ENCODE measurements around the gene HNRNPUL1.
A peak's percentile ranks its signal among the peaks of the same experiment; 100 is the strongest.

Gene HNRNPUL1

DNA sequence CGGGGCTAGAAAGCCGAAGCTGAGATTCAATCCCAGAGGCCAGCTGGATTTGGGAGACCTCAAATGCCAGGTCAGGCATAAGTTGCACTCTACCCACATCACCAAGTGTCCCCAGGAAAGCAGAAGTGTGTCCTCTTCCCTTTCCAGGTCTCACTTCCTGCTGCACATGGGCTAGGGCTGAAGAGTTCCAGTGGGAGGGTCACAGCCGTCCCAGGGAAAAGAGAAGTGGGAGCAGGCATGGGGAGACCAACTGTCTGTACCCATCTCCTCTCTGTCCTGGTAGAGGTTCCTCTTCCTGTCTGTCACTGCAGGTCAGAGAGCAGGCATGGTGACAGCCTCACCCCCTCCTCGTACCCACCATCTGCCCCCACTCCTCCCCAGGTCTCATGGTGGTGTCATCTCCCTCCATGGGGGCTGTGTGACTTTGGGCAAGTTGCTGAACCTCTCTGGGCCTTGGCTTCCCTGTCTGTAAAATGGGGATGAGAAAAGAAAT lies 30.4 kb upstream of the HNRNPUL1 start:
- DNase-seq (ENCODE audit: extremely low read depth in 1 of 2, low read depth in 1 of 2) = no peak

- DNase-seq (ENCODE audit: extremely low read depth in 1 of 2, low read depth in 1 of 2) = no peak
Observed at GRCh38 chr19:41234512-41235168, 29.5 kb upstream of the HNRNPUL1 start.

- no peak for DNase-seq (ENCODE audit: extremely low read depth in 1 of 2, low read depth in 1 of 2)
Observed at GRCh38 chr19:41235480-41235879, 28.7 kb upstream of the HNRNPUL1 start.

GRCh38 chr19:41238244-41238643 lies 25.9 kb upstream of the HNRNPUL1 start:
- no peak for DNase-seq (ENCODE audit: extremely low read depth in 1 of 2, low read depth in 1 of 2)

GRCh38 chr19:41239363-41239762 lies 24.8 kb upstream of the HNRNPUL1 start:
- no peak for DNase-seq (ENCODE audit: extremely low read depth in 1 of 2, low read depth in 1 of 2)

DNA sequence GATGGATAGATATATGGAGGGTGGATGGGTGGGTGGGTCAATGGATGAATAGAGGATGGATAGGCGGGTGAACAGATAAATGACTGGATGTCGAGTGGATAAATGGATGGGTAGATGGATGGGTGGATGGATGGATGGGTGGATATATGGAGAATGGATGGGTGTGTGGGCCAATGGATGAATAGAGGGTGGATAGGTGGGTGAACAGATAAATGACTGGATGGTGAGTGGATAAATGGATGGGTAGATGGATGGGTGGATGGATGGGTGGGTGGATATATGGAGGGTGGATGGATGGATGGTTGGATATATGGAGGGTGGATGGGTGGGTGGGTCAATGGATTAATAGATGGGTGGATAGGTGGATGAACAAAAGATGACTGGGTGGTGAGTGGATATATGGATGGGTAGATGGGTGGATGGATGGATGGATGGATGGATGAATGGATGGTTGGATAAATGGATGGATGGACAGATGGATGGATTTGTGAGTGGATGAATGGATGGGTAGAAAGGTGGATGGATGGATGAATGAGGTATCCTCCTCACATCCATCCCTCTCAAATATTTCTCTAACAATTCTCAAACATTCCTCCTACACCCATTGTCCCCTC lies 24.1 kb upstream of the HNRNPUL1 start:
- DNase-seq (ENCODE audit: extremely low read depth in 1 of 2, low read depth in 1 of 2) = no peak

DNA sequence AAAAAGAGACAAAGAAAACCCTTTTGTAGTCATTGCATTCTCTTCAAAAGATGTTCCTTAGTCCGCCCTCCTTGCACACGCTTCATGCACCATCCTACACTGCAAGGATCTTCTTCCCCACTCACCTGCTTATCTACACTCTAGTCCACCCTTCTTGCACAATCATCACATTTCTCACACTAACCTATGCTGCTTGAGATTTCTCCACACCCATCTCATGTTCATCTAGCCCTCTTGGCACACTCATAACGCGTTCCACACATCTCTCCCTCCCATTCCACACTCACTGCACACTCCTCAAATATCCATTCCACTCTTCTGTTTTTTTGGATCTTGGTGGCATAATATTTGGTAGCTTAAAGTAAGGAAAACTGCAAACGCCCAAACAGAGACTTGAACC lies 22.3 kb upstream of the HNRNPUL1 start:
- no peak for DNase-seq (ENCODE audit: extremely low read depth in 1 of 2, low read depth in 1 of 2)

- DNase-seq (ENCODE audit: extremely low read depth in 1 of 2, low read depth in 1 of 2) = no peak
Observed at GRCh38 chr19:41244117-41244516, 20.1 kb upstream of the HNRNPUL1 start.

GRCh38 chr19:41245843-41246242 lies 18.3 kb upstream of the HNRNPUL1 start:
- DNase-seq (ENCODE audit: extremely low read depth in 1 of 2, low read depth in 1 of 2) = no peak

DNA sequence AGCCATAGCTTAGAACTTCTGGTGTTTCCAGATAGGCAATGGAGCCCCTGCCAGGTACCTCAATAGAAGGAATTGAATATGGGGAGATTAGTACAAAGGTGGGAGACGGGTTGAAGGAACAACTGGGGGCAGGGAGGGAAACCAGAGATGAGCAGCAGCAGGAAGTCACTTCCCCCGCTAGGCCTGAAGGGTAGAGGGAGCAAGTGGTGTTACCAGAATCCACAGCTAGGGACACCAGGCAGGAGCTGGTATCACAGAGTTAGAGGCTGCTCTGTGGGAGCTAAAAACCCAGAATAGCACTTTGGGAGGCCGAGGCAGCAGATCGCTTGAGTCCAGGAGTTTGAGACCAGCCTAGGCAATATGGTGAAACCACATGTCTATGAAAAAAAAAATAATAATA lies 15.3 kb upstream of the HNRNPUL1 start:
- no peak for DNase-seq (ENCODE audit: extremely low read depth in 1 of 2, low read depth in 1 of 2)

- no peak for DNase-seq (ENCODE audit: extremely low read depth in 1 of 2, low read depth in 1 of 2)
Observed at GRCh38 chr19:41249707-41250423, 14.3 kb upstream of the HNRNPUL1 start.

- DNase-seq (ENCODE audit: extremely low read depth in 1 of 2, low read depth in 1 of 2) = no peak
Observed at GRCh38 chr19:41253660-41254059, 10.5 kb upstream of the HNRNPUL1 start.

GRCh38 chr19:41255171-41255570 lies 9.0 kb upstream of the HNRNPUL1 start:
- no peak for DNase-seq (ENCODE audit: extremely low read depth in 1 of 2, low read depth in 1 of 2)

DNA sequence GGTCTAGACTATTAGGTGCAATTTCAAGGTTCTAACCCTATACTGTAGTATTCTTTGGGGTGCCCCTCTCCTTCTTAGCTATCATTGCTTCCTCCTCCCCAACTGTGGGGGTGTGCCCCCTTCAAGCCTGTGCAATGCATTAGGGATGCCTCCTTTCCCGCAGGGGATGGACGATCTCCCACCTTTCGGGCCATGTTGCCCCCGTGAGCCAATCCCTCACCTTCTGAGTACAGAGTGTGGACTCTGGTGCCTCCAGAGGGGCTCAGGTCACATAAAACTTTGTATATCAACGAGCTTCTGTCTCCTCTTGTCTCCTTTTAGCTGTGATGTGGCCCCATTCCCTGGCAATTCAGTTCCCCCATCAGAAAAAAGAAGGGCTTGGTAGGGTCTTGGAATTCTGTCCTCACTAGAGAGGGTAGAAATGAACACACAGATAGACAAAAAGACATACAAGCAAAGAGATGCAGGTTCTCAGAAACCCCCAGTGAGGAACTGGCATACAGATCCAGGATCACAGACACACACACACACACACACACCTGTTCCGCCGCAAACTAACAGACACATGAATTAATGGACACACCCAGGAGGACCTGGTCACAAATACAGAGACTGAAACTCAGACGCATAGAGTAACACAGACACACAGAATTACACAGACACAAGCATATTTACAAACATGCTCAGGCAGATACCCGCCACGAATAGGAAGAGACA lies 2.5 kb upstream of the HNRNPUL1 start:
- DNase-seq (ENCODE audit: extremely low read depth in 1 of 2, low read depth in 1 of 2) = no peak

GRCh38 chr19:41263042-41263849 lies 926 bp upstream of the HNRNPUL1 start:
- DNase-seq (ENCODE audit: extremely low read depth in 1 of 2, low read depth in 1 of 2) = peak; percentile 52 to 88

GRCh38 chr19:41264581-41265394 lies 616 bp downstream of the HNRNPUL1 start:
- DNase-seq (ENCODE audit: extremely low read depth in 1 of 2, low read depth in 1 of 2) = peak; percentile 38 to 62

- no peak for DNase-seq (ENCODE audit: extremely low read depth in 1 of 2, low read depth in 1 of 2)
Observed at GRCh38 chr19:41265395-41266153, 1.4 kb downstream of the HNRNPUL1 start.

DNA sequence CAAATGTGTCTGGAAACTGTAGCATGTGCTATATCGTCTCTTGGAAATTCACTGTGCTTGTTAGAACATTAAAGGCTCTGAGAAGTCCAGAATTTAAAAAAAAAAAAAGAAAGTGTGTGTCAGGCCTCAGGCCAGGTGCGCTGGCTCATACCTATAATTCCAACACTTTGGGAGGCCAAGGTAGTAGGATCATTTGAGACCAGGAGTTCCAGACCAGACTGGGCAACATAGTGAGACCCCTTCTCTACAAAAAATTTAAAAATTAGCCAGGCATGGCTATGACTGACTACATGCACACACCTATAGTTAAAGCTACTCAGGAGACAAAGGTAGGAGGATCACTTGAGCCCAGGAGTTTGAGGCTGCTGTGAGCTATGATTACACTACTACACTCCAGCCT lies 4.9 kb downstream of the HNRNPUL1 start:
- DNase-seq (ENCODE audit: extremely low read depth in 1 of 2, low read depth in 1 of 2) = no peak

GRCh38 chr19:41269571-41269970 lies 5.4 kb downstream of the HNRNPUL1 start:
- DNase-seq (ENCODE audit: extremely low read depth in 1 of 2, low read depth in 1 of 2) = no peak

Measured in stimulated activated CD8-positive, alpha-beta memory T cell treated with anti-CD3 and anti-CD28 coated beads, Interleukin-7, amount 100 ng/mL, for 48 hours (primary cell).